Non-pigmented ciliary epithelial cell (primary cell): Measurements from ENCODE around the gene MLC1.

Source experiments
- DNase-seq: peaks from one replicate; pipeline ENCODE4 v3.0.0-alpha.2; 2010; ENCODE audit warnings: low read depth

MLC1 gene

GRCh38 chr22:50085211-50085972, at the start of gene MLC1:
Gene MLC1 (minus strand): TSS chr22:50085426. CDS start chr22:50084902, 524 bp downstream.
- no peak for DNase-seq

GRCh38 chr22:50134481-50134880, 49.3 kb upstream of the MLC1 start:
- no peak for DNase-seq

GRCh38 chr22:50131894-50132293, 46.7 kb upstream of the MLC1 start:
- no peak for DNase-seq

- DNase-seq = no peak
Observed at GRCh38 chr22:50129121-50129736, 44.0 kb upstream of the MLC1 start.

DNA sequence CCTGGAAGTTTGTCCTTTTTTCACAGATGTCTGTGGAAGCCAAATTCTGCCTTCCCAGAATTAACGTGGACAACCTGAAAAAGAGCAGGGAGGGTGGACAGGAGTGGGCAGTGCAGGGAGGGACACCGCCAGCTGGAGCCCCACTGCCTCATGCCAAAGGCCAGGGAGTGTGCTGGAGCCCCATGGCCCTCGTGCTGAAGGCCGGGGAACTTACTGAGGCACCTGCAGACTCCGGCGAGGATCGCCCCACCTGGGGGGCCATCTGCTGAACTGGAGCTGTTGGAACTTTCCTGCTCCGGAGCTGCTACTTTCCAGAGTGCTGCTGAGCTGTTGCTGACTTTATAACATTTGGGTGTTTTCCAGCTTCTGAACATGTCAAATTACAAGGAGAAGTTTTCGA, 39.8 kb upstream of the MLC1 start:
- DNase-seq = no peak

DNA sequence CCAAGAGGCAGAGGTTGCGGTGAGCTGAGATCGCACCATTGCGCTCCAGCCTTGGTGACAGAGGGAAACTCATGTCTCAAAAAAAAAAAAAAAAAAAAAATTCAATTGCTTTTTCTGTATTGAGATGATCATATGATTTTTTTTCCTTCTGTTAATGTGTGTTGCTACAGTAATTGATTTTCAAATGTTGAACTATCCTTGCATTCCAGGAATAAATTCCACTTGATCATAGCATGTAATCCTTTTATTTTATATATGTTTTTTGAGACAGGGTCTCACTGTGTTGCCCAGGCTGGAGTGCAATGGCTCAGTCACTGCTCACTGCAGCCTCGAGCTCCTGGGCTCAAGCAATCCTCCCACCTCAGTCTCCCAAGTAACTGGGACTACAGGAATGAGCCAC, 37.9 kb upstream of the MLC1 start:
- DNase-seq = no peak

DNA sequence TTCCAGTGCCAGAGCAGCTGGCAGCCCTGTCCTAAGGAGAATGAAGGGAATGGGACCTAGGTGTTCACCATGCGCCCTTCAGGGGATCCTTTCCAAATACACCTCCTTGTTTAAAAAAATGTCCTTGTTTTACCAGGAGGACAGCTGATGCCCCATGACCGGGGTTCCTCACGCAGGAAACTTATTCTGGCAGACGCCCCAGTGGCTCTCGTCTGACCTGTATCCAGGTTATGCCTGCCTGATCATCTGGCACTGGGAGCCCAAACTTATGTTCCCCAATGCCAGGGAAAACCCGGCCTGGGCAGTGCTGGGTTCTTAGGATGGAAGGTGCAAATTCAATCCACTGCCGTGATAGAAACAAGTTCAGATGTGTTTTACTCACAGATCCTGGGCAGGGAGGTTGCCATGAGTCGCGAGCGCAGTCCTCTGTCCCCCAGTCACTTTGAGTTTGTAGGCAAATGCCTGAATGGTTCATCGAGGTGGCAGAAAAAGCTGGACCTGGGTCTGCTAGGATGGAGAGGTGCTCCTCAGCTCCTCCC, 36.0 kb upstream of the MLC1 start:
- no peak for DNase-seq

GRCh38 chr22:50119768-50120251, 34.6 kb upstream of the MLC1 start:
- no peak for DNase-seq

- DNase-seq = no peak
Observed at GRCh38 chr22:50119169-50119767, 34.0 kb upstream of the MLC1 start.

DNA sequence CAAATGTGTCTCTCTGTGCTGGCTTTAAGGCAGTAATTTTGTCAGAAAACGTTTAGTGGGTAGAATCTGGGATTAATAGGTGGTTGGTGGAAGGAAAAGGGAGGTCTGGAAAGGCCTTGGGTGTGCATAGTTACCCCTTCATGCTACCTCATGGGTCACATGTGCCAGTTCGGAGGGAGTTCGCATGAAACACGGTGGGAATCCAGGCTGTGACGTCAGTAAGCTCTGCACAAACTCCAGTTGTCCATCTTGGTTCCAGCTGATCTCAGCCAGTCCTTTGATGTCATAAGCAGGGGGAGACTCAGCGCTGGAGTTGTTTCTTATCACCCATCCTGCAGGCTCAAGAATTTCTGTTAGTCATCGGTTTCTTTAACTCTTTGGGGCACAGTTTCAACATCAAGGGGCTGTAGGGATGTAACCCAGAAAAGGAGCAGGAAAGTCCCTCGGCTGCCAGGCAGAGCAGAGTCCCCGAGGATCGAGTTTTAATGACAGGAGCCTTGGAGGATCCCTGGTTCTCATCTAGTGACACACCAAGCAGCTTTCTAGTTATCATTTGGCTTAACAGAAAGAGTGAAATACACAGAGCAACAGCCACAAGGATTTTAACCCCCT, 33.4 kb upstream of the MLC1 start:
- DNase-seq = peak; percentile 96

DNA sequence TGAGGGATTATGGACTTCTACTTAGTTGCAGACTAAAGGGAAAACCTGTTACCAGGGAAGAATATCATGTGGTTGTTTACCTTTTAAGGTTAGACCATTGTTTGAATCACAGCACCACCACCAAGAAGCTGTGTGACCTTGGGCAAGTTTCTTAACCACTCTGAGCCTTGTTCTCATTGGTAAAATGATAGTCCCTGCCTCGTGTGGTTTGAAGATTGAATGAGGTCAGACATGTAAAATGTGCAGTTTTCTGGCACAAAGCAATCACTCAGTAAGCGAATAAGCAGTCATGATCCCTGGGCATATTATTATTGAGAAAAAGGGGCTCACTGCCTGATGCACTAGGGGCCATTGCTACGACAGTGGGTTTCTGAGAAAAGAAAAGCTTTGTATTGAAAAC, 32.9 kb upstream of the MLC1 start:
- DNase-seq = no peak

DNA sequence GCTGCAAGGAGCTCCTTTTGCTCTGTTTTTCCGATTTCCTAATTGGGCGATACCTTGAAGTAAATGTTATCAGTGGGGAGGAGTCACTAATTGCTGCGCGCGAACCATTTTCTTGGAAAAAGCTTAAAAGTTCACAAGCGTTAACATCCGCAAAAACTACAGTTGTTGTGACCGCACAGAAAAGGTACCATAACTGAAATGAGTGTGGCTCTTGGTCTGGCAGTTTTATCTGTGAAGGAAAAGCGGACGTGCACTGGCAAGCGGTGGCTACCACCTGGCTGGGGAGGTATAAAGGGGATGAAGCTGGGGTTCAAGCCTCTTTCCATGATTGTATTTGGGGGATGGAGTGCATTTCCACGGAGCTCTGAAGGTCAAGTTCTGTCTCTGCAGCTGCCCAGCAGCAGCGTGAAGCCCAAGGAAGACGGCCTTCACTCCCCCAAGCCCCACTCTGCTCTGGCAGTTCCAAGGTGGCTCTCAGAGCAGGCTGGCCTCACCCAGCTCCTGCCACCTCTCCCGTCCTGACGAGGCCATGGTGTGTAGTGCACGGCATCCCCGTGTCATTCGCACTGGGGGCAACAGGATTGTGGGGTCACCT, 32.0 kb upstream of the MLC1 start:
- no peak for DNase-seq

- no peak for DNase-seq
Observed at GRCh38 chr22:50115693-50116092, 30.5 kb upstream of the MLC1 start.

DNA sequence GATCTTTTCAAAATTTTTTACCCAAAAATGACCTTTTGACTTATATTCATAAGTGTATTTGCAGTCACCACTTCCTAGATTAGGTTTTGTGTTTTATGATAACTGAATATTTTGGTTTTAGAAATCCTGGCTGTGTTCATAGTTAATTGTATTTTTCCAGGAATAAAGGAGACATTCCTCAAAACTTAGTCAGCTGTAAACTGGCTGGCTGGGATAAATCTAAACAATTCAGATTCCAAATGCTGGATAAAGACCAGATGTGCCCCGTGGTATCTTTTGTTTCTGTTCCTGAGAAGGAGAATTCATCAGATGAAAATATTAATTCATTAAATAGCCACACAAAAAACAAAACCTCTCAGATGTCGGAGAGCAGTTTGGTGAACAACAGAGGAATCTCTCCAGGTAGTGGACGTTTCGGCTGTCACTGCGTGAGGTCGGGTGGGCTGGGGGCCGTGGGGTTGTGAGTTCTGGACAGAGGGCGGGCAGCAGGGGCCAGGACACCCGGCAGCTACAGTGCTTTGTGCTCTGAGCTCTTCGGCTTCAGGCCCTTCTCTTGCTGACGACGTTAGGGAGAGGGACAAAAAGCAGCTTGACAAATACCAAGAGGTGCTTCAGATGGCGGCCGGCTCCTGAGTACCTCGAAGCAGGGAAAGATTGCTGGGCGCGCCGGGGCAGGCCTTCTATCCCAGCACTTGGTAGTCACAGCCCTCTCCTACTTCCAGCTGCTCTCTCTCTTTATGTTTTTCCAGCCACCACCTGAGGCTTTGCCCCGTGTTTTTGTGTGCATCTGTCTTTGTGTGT, 29.2 kb upstream of the MLC1 start:
- peak; percentile 51 for DNase-seq

DNA sequence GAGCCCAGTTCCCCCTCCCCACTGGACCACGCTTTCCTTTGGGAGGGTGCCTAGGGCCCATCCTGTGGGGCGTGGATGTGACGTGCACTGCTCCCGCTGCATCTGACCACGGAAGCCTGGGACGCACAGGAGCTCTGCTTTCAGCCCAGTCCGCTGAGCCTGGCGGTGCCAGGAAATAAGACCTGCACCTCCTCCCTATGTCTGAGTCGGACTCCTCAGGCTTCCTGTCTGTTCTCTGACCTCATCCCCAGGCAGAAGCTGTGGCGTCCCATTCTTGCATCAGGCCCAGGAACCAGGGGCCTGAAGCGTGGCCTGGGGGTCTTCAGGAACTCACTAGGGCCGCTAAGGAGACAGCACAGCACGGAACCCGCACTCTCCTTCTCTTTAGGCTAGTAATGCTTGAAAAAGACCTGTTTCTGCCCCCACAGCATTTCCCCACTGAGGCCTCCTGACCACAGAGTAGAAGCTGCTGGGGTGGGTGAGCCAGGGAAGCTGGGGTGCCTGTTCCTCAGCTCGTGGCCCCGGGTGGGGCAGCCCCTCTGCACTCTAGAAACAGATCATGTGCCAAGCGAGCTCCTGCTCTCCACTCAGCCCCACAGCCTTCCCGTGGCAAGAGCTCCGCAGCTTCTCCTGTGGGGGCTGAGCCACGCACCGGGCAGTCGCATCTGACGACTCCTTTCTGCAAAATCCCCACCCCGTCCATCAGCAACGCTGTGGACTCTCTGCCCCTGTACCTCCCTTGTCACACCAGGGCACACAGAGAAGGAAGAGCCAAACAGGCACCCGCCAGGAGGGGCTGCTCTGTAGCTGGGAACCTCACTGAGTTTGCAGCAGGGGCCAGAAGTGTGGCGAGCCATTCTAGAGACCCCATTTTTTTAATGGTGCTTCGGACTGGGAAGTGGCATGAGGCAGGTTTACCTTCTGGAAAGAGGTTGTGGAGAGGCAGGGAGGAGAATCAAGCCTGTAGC, 27.2 kb upstream of the MLC1 start:
- peak; percentile 60 for DNase-seq

GRCh38 chr22:50111056-50111455, 25.8 kb upstream of the MLC1 start:
- DNase-seq = no peak

GRCh38 chr22:50107529-50107928, 22.3 kb upstream of the MLC1 start:
- no peak for DNase-seq

GRCh38 chr22:50105208-50106100, 20.2 kb upstream of the MLC1 start:
- DNase-seq = no peak

DNA sequence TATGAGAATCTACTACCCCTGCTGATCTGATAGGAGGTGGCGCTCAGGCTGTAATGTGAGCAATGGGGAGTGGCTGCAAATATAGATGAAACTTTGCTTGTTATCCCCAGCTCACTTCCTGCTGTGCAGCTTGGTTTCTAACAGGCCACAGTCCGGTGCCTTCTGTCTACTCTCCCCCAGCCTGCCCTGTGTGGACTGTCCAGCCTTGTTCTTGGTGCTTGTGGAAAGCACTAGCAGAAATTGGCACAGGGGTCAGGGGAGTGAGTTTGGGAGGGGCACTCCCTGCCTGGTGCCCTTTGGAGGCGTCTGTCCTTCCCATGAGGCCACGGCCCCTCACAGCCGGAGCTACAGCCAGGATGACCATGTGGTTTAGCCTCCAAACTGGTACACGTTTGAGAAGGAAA, 18.9 kb upstream of the MLC1 start:
- no peak for DNase-seq
